ENCODE measurements around the gene PHYHIPL.

DNA sequence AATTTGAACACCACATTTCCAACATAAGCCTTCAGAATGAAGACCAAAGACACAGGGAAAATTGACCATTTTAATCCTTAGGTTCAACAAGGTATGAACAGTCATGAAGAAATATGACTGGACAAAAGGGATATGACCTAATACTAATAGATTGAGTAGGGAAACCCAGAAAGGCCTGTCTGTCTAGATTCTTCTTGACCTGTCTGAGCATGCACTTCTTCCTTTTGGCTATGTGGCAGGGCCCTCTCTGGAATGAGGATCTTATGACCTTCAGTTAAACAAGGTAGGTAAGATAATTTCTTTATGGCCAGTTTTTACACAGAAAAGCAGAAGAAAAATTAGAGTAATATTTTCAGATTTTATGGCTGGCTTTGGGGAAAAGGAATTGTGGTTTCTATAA lies 3.0 kb upstream of the PHYHIPL start:
- TF ChIP-seq, protein P1, sequence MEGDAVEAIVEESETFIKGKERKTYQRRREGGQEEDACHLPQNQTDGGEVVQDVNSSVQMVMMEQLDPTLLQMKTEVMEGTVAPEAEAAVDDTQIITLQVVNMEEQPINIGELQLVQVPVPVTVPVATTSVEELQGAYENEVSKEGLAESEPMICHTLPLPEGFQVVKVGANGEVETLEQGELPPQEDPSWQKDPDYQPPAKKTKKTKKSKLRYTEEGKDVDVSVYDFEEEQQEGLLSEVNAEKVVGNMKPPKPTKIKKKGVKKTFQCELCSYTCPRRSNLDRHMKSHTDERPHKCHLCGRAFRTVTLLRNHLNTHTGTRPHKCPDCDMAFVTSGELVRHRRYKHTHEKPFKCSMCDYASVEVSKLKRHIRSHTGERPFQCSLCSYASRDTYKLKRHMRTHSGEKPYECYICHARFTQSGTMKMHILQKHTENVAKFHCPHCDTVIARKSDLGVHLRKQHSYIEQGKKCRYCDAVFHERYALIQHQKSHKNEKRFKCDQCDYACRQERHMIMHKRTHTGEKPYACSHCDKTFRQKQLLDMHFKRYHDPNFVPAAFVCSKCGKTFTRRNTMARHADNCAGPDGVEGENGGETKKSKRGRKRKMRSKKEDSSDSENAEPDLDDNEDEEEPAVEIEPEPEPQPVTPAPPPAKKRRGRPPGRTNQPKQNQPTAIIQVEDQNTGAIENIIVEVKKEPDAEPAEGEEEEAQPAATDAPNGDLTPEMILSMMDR (IDR thresholded peaks at IDR 0.05) = no peak
- TF ChIP-seq POLR2A (IDR thresholded peaks at IDR 0.05) = no peak

Data from lower leg skin (tissue), 3 donors.